HL-60 (cell line): ENCODE results near the gene ADAD2.

Source experiments
- DNase-seq, 2 experiments: peaks; one replicate each; pipeline ENCODE4 v3.0.0-alpha.2; 2010 to 2020; ENCODE audit warnings: low read depth in 1 of 2, low spot score in 1 of 2
- H3K27ac ChIP-seq: fragments of 250-450 bp; sonication (Bioruptor Pico); replicated peaks from 2 replicates; pipeline ENCODE4 v1.5.1; 2020; ENCODE audit warnings: mild to moderate bottlenecking, moderate library complexity
- H3K27me3 ChIP-seq: fragments of 250-450 bp; sonication (Bioruptor Pico); 2 replicates; pipeline ENCODE4 v1.5.1; 2021; ENCODE audit warnings: mild to moderate bottlenecking, moderate library complexity; ENCODE audit not compliant: insufficient read depth, poor library complexity, severe bottlenecking
- H3K4me3 ChIP-seq: replicated peaks from 2 replicates; pipeline ENCODE4 v1.5.1; 2011; ENCODE audit warnings: mild to moderate bottlenecking, control low read depth, low read length; ENCODE audit not compliant: insufficient read depth
- GABPA ChIP-seq: IDR thresholded peaks from 2 replicates; pipeline ENCODE4 v1.6.1; 2012; ENCODE audit warnings: low read depth
- POLR2AphosphoS5 ChIP-seq: IDR thresholded peaks from 2 replicates; pipeline ENCODE4 v1.6.1; 2012; ENCODE audit warnings: low read depth
- SPI1 ChIP-seq: IDR thresholded peaks from 2 replicates; pipeline ENCODE4 v1.6.1; 2012; ENCODE audit warnings: low read depth, mild to moderate bottlenecking, borderline replicate concordance
- TF ChIP-seq, protein P1 (sequence below): IDR thresholded peaks from 2 replicates; pipeline ENCODE4 v1.6.1; 2012; ENCODE audit warnings: low read depth; ENCODE audit not compliant: insufficient replicate concordance
- TF ChIP-seq, protein P2 (sequence below): IDR thresholded peaks from one replicate; pipeline ENCODE4 v1.5.1; 2011; ENCODE audit warnings: low read length, control low read depth, inconsistent platforms; ENCODE audit not compliant: insufficient read depth

Gene ADAD2

DNA sequence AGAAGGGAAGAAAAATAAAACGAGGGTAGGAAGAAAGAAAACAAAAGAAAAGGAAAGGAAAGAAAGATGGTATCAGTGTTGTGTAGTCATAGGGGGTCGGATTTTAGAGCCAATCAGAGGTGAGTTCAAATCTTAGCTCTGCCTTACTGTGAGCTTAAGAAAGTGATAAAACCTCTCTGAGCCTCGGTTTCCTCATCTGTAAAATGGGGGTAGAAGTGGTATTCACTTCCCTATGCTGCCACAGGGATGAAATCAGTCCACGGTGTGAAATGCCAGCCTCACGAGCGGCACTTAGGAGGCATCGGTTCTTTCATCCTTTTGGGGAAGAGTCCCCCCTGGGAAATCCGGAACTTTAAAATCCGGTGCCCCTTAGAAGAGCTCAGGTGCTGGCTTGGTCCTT lies 42.8 kb downstream of the ADAD2 start:
- DNase-seq: no peak
- no peak overlapping the region for H3K4me3 ChIP-seq
- H3K27ac ChIP-seq: no peak overlapping the region
- TF ChIP-seq, protein P1, sequence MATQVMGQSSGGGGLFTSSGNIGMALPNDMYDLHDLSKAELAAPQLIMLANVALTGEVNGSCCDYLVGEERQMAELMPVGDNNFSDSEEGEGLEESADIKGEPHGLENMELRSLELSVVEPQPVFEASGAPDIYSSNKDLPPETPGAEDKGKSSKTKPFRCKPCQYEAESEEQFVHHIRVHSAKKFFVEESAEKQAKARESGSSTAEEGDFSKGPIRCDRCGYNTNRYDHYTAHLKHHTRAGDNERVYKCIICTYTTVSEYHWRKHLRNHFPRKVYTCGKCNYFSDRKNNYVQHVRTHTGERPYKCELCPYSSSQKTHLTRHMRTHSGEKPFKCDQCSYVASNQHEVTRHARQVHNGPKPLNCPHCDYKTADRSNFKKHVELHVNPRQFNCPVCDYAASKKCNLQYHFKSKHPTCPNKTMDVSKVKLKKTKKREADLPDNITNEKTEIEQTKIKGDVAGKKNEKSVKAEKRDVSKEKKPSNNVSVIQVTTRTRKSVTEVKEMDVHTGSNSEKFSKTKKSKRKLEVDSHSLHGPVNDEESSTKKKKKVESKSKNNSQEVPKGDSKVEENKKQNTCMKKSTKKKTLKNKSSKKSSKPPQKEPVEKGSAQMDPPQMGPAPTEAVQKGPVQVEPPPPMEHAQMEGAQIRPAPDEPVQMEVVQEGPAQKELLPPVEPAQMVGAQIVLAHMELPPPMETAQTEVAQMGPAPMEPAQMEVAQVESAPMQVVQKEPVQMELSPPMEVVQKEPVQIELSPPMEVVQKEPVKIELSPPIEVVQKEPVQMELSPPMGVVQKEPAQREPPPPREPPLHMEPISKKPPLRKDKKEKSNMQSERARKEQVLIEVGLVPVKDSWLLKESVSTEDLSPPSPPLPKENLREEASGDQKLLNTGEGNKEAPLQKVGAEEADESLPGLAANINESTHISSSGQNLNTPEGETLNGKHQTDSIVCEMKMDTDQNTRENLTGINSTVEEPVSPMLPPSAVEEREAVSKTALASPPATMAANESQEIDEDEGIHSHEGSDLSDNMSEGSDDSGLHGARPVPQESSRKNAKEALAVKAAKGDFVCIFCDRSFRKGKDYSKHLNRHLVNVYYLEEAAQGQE: no peak
- no peak for TF ChIP-seq POLR2AphosphoS5
- TF ChIP-seq GABPA: no peak
- TF ChIP-seq SPI1: no peak
- TF ChIP-seq, protein P2, sequence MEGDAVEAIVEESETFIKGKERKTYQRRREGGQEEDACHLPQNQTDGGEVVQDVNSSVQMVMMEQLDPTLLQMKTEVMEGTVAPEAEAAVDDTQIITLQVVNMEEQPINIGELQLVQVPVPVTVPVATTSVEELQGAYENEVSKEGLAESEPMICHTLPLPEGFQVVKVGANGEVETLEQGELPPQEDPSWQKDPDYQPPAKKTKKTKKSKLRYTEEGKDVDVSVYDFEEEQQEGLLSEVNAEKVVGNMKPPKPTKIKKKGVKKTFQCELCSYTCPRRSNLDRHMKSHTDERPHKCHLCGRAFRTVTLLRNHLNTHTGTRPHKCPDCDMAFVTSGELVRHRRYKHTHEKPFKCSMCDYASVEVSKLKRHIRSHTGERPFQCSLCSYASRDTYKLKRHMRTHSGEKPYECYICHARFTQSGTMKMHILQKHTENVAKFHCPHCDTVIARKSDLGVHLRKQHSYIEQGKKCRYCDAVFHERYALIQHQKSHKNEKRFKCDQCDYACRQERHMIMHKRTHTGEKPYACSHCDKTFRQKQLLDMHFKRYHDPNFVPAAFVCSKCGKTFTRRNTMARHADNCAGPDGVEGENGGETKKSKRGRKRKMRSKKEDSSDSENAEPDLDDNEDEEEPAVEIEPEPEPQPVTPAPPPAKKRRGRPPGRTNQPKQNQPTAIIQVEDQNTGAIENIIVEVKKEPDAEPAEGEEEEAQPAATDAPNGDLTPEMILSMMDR: no peak
- peaks cover 2% of the 10 kb centered on the region for H3K27me3 ChIP-seq

DNA sequence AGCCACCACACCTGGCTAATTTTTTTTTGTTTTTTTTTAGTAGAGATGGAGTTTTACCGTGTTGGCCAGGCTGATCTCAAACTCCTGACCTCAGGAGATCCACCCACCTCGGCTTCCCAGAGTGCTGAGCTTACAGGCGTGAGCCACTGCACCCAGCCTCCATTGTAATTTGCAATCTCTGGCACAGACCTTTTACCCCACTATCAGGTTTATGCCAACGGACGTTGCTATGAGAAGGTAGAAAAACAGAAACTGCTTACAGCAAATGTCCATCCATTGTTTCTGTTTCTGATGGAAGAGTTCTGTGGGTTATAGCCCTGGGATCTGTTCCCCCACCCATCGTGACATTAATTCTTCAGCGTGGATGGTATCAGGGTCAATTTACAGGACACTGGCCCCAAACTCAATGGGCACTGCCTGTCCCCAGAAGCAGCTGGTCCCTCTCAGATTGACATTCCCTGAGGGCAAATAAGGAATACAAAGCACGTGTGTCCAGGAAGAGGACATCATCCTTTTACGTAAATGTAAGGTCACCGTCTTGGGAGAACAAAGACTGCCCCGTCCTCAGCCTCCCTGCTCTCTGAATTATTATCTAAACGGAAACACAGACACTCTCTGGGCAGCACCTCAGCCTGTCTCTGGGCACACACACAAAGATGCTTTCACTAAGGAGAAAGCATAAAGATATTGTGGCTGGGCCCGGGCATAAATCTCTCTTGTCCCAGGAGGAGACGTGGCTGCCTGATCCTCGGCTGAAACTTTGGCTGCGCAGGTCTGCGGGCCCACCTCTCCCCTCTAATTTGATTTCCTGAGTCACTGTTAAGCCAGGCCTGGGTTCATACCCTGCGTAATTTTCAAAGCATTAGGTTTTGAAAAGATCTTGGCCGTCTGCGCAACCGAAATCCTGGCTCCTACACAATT lies 43.6 kb downstream of the ADAD2 start:
- Histone ChIP-seq H3K4me3 (no peak overlapping the region), H3K27me3 (no peaks in the 10 kb centered on the region), H3K27ac (no peak overlapping the region)
- TF ChIP-seq GABPA (no peak), POLR2AphosphoS5 (no peak), SPI1 (no peak)
- TF ChIP-seq, protein P2: no peak
- TF ChIP-seq, protein P1: no peak
- no peak for DNase-seq

DNA sequence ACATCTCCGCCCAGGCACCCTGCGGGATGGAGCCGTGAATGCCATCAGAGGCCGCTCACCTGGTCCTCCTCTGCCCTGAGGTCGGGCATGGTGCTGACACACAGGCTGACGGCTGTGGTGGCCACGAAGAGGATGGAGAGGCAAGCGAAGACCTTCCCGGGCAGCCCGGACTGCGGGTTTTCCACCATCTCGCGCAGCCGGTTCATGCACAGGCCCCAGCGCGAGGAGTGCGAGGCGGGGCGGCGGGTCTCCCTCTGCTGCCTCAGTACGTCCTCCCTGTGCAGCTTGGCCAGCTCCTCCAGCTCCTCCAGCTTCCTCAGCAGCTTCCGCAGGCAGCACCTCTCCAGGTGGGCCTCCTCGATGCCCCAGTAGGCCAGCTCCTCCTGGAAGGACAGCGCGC lies 45.7 kb downstream of the ADAD2 start:
- no peaks in the 10 kb centered on the region for H3K27me3 ChIP-seq
- no peak overlapping the region for H3K4me3 ChIP-seq
- DNase-seq: no peak
- TF ChIP-seq SPI1: no peak
- no peak for TF ChIP-seq POLR2AphosphoS5
- TF ChIP-seq, protein P1: no peak
- TF ChIP-seq, protein P2: no peak
- TF ChIP-seq GABPA: no peak
- no peak overlapping the region for H3K27ac ChIP-seq
